ENCODE results near the gene ITGAD.
"Not testable (repeated sequence)": the region's sequence is repeated elsewhere in the genome, so short reads cannot be mapped to it uniquely, and the experiment has no call there.

The ITGAD gene

DNA sequence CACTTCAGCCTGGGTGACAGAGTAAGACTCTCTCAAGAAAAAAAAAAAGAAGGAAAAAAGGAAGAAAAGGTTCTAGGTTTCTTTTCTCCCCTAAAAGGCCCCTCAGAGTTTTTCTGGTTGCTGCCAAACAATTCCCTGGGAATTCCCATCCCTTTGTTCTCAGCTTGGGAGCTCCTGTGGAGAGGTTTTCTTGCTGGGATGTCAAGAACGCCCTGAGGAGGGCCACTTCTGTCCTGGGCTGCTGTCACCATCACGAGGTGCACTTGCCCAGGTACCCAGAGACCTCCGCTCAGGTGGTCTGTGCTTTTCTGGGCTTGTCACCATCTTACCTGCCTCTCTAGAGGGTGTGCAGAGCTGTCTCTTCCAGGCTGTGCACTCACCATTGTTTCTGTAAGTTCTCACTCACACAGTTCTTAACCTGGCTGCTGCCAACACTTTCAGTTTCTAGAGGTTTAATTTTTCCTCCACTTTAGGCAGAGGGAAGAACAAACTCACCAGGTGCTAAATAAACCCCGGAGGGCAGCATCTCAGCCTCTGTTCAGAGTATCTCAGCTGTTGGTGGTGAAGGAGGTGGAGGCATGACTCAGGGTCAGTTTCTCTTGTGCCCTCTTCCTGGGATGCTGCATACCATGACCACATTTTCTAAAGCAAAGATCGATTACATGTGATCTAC lies 37.4 kb downstream of the ITGAD start:
- no peak for TF ChIP-seq CTCF (IDR thresholded peaks at IDR 0.05; ENCODE audit: borderline replicate concordance, control extremely low read depth, extremely low read depth, insufficient read depth, missing control alignments)
- DNase-seq (ENCODE audit: low spot score) = no peak
- in situ Hi-C loops (cut with MboI; ENCODE audit: low sequenced_read_pairs, unreplicated experiment) = loop anchor here (25.0 kb wide), 1 partner anchor 443 kb away; the partner anchor contains the start of gene HSD3B7

GRCh38 chr16:31435341-31436220 lies 42.4 kb downstream of the ITGAD start:
- TF ChIP-seq CTCF (IDR thresholded peaks at IDR 0.05; ENCODE audit: borderline replicate concordance, control extremely low read depth, extremely low read depth, insufficient read depth, missing control alignments) = no peak
- no peak for DNase-seq (ENCODE audit: low spot score)
- in situ Hi-C loops (cut with MboI; ENCODE audit: low sequenced_read_pairs, unreplicated experiment) = loop anchor here (25.0 kb wide), 1 partner anchor 448 kb away; the partner anchor contains the start of gene HSD3B7

GRCh38 chr16:31436221-31437045 lies 43.3 kb downstream of the ITGAD start:
- DNase-seq (ENCODE audit: low spot score) = no peak
- in situ Hi-C loops (cut with MboI; ENCODE audit: low sequenced_read_pairs, unreplicated experiment) = loop anchor here (25.0 kb wide), 1 partner anchor 449 kb away; the partner anchor contains the start of gene HSD3B7
- no peak for TF ChIP-seq CTCF (IDR thresholded peaks at IDR 0.05; ENCODE audit: borderline replicate concordance, control extremely low read depth, extremely low read depth, insufficient read depth, missing control alignments)

DNA sequence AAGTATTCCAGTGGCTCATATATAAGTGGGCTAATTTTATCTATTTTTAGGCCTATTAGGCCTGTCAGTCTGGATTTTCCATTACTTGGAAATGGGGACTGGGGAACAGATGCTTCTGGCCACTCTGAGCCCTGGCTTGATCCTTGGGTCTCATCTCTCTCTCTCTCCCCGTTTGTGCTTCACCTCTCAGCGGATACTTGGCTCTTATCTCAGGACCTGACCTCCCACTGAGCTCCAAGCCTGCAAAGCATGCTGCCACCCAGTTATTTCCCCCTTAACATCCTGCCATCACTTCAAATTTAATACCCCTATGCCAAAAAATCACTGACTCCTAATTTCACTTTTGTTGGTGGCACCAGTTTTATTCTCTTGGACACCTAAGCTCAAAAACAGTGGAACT lies 45.3 kb downstream of the ITGAD start:
- in situ Hi-C loops (cut with MboI; ENCODE audit: low sequenced_read_pairs, unreplicated experiment) = loop anchor here (25.0 kb wide), 1 partner anchor 451 kb away; the partner anchor contains the start of gene HSD3B7
- no peak for TF ChIP-seq CTCF (IDR thresholded peaks at IDR 0.05; ENCODE audit: borderline replicate concordance, control extremely low read depth, extremely low read depth, insufficient read depth, missing control alignments)
- DNase-seq (ENCODE audit: low spot score) = no peak

- DNase-seq (ENCODE audit: low spot score) = not testable (repeated sequence)
- in situ Hi-C loops (cut with MboI; ENCODE audit: low sequenced_read_pairs, unreplicated experiment) = loop anchor here (25.0 kb wide), 1 partner anchor 452 kb away; the partner anchor contains the start of gene HSD3B7
Measured at GRCh38 chr16:31439023-31439422, 45.9 kb downstream of the ITGAD start.

GRCh38 chr16:31439519-31439918 lies 46.4 kb downstream of the ITGAD start:
- no peak for DNase-seq (ENCODE audit: low spot score)
- no peak for TF ChIP-seq CTCF (IDR thresholded peaks at IDR 0.05; ENCODE audit: borderline replicate concordance, control extremely low read depth, extremely low read depth, insufficient read depth, missing control alignments)
- in situ Hi-C loops (cut with MboI; ENCODE audit: low sequenced_read_pairs, unreplicated experiment) = loop anchor here (25.0 kb wide), 1 partner anchor 452 kb away; the partner anchor contains the start of gene HSD3B7

Measured in GM13976 (cell line).